Measurements from ENCODE around the gene PDXP.
"Not testable (repeated sequence)": the region's sequence is repeated elsewhere in the genome, so short reads cannot be mapped to it uniquely, and the experiment has no call there.

The PDXP gene

DNA sequence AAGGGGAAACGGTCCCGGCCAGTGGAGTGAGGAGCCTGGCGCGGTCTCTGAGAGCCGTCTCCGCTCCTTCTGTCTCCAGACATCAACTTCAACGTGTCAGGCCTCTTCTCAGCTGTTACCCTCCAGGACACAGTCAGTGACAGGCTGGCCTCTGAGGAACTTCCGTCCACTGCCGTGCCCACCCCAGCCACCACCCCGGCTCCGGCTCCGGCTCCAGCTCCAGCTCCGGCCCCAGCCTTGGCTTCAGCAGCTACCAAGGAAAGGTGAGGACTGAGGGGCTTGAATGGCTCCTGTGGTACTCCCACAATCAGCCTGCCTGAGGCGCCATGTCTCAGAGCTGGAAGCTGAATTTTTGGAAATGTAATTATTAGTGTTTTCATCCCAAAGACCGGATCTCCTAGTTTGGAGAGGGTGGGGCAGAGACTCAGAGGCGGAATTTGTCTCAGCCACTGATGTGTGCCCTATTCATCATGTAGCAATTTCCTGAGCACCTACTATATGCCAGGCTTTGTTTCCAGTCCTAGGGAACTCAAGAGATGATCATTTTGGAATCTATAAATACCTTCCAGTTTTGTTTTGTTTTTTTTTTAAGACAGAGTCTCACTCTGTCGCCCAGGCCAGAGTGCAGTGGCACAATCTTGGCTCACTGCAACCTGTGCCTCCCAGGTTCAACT, 7.9 kb upstream of the PDXP start:
- no peak for DNase-seq

- no peak for DNase-seq
Observed at GRCh38 chr22:37654563-37655251, 3.8 kb upstream of the PDXP start.

DNA sequence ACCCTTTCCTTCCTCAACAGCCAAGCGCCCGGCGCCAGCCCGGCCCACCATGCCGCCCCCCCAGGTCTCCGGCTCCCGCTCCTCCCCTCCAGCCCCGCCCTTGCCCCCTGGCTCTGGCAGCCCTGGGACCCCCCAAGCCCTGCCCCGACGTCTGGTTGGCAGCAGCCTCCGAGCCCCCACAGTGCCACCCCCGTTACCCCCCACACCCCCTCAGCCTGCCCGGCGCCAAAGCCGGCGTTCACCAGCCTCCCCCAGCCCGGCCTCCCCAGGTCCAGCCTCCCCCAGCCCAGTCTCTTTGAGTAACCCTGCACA, 3.3 kb upstream of the PDXP start:
- no peak for DNase-seq

- DNase-seq = not testable (repeated sequence)
Observed at GRCh38 chr22:37656583-37656982, 1.9 kb upstream of the PDXP start.

DNA sequence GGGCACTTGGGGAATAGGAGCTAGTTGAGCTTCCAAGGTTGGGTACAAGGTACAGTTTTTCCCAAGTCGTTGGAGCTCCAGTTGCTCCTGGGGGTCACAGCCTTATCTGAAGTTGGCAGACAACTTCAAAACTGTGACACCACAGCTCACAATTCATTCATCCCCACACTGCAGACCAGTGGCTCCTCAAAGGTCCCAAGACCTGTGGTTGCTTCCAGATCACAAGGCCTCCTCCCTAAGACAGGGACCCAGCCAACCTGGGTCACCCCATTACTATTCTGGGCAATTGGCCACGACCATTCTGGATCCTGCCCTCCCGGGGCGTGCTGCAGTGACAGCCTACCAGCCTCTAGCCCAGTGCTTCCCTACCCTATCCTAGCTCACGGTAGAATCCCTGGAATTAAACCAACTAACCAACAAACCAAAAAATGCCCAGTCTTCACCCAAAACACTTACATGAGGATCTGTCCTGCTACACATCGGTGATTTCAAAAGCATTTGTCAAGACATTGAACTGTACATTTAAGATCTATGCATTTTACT, 862 bp upstream of the PDXP start:
- DNase-seq = no peak

GRCh38 chr22:37659066-37659896, 758 bp downstream of the PDXP start:
- DNase-seq = no peak

DNA sequence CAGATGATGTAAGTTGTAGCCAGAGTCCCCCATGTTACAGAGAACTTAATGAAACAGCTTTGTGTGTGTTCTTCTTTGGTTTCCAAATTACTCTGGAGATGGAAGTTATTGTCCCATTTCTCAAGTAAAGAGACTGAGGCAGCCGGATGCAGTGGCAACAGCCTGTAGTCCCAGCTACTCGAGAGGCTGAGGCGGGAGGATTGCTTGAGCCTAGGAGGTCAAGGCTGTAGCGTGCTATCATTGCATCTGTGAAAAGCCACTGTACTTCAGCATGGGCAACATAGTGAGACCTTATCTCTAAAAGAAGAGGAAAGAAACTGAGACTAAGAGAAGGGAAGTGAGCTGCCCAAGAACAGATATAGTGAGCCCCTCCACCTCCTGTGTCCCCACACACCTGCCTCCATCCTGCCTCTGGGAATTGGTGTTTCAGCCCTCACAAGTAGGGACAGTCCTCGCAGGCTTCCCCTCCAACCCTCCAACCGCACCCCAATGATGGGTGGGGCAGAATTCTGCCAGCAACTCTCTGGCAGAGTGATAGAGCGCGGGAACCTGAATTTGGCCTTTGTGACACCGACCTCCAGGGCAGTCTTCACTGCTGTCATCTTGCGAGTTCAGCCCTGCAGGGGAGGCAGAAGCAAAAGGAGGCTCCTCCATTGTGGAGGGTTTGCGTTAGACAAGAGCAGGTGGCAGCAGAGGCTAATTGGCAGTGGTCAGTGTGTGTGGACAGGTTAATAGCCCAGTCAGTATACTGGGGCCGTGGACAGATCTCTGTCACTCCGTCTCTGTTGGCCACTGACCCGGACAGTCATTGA, 1.6 kb downstream of the PDXP start:
- no peak for DNase-seq

- no peak for DNase-seq
Observed at GRCh38 chr22:37660709-37661045, 2.2 kb downstream of the PDXP start.

GRCh38 chr22:37661160-37661924, 2.8 kb downstream of the PDXP start:
- DNase-seq = peak; percentile 80

DNA sequence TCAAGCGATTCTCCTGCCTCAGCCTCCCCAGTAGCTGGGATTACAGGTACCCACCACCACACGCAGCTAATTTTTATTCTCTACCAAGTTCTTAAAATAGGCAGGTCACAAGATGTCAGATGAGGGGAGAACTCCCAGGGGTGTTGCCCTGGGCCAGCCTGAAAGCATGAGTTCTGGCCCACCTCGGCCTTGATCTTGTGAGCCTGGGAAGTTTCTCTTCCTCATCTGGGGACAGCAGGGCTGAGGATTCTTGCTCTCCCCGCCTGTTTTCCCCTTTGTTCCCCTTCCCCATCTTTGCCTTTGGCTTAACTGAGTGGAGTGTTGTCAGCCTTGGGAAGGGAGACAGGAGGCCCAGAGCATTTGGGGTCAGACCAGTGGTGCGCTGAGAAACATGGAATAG, 3.5 kb downstream of the PDXP start:
- DNase-seq = no peak

DNA sequence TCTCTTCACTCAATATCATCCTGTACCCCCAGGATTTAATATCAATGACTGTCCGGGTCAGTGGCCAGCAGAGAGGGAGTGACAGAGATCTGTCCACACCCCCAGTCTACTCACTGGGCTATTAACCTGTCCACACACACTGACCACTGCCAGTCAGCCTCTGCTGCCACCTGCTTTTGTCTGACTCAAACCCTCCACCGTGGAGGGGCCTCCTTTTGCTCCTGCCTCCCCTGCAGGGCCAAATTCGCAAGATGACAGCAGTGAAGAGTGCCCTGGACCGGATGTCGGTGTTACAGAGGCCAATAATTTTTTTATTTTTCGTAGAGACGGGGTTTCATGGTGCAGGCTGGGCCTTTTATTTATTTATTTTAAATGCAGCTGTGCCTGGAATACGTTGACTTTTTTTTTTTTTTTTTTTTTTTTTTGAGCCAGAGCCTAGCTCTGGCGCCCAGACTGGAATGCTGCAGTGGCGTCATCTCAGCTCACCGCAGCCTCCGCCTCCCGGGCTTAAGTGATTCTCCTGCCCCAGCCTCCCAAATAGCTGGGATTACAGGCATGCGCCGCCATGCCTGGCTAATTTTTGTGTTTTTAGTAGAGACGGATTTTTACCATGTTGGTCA, 5.1 kb downstream of the PDXP start:
- DNase-seq = no peak

DNA sequence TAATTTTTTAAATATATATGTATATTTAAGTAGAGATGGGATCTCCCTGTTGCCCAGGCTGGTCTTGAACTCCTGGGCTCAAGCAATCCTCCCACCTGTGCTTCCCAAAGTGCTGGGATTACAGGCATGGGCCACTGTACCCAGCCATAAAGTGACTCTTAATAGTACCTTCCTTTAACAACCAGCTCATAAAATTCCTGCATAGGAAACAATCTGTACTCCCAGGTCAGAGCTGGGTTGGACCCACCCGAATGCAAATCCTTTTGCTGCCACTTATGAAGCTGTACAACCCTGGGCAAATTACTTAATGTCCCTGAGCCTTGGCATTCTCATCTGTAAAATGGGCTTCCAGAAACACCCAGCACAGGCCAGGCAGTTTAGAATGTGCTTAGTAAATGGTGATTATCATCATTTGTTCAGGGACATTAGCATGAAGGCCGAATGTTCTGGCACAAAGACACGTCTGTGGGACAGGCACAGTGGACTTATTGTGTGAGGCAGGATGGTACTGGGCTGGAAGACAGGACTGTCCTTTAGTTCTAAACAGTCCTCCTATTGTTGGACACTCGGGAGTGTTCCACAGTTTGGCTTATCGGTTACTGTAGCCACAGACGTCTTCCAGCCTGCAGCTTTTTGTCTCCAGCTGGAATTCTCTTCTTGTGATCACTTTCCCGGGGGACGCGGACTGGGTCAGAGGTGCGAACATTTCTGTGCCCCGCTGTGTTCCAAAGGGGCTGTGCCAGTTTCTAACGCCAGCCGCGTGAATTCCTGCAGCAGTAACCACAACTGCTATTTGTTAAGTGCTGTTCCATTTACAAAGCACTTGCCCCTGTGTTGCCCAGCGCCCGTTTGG, 6.0 kb downstream of the PDXP start:
- peak; percentile 84 for DNase-seq

DNA sequence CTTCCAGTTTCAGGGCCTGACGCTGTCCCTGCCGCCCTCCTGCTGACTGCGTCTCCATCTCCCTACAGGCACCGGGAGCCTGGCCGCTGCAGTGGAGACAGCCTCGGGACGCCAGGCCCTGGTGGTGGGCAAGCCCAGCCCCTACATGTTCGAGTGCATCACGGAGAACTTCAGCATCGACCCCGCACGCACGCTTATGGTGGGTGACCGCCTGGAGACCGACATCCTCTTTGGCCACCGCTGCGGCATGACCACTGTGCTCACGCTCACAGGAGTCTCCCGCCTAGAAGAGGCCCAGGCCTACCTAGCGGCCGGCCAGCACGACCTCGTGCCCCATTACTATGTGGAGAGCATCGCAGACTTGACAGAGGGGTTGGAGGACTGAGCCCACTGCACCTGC, 7.0 kb downstream of the PDXP start:
- DNase-seq = no peak

- DNase-seq = no peak
Observed at GRCh38 chr22:37669586-37669985, 11.1 kb downstream of the PDXP start.

- DNase-seq = no peak
Observed at GRCh38 chr22:37672206-37672919, 13.8 kb downstream of the PDXP start.

- DNase-seq = no peak
Observed at GRCh38 chr22:37672920-37673455, 14.5 kb downstream of the PDXP start.

DNA sequence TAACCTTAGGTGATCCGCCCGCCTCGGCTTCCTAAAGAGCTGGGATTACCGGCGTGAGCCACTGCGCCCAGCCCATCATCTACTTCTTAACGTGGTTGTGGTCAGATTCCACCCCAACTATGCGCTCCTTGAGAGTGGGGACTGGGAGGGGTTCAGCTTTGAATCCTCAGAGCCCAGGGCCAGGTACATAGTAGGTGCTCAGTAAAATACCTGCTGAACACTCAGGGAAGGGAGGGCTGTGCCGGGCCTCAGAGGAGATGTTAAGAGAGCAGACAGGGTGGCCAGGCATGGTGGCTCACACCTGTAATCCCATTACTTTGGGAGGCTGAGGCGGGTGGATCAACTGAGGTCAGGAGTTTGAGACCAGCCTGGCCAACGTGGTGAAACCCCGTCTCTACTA, 15.7 kb downstream of the PDXP start:
- DNase-seq = no peak

DNA sequence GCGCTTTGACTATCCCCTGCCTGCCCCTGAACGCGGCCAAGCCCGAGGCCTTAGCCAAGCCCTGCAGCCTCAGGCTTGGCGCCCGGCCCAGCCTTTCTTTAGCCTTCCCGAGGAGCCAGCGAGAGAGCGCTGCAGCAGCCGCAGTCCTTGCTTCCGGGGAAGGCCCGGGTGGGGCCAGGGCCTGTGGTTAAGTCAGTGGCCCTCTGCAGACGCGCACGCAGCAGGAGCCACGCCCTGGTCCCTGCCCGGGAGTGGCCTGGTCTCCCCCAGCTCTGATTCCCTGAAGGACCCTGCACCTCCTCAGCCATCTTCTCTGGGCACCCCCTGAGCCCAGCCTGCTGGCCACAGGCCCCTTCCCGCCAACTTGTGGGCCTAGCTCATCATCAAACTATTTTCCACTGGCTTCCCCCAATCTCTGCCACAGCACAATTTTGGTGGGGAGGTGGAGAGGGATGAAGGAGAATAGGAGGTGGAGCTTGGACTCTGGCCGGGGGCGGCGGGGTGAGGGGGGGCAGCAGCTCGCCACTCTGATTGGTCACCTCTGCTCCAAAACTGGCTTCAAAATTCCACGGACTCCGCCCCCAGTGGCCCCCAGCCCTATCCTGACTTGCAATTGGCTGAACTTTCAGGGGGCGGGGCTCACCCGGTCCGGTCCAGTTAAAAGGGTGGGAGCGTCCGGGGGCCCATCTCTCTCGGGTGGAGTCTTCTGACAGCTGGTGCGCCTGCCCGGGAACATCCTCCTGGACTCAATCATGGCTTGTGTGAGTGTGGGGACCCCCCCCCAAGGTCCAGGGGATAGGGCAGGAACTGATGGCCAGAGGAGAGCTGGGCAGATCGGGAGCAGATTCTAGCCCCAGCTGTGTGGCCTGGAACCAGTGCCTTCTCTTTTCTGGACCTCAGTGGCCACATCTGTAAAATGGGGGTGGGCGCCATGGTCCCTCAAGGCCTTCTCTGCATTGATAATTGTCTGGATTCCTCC, 16.7 kb downstream of the PDXP start, which contains the start of gene LGALS1:
Gene LGALS1 (plus strand): TSS at position 686 of the 979 bp plus-strand sequence. CDS start 67 bp downstream, at position 753.
- peak; percentile 89 for DNase-seq
